Thyroid gland (tissue), 4 donors: Measurements from ENCODE around the gene RAB31. TPM values are rescaled to one million over a fixed set of nuclear protein-coding genes. Genes with fewer than 3 reads are reported as not detected.

ENCODE experiments used
- DNase-seq, 2 donors: peaks; one replicate each; pipeline ENCODE4 v3.0.0-alpha.2; 2019
- H3K27ac ChIP-seq, 3 donors: fragments of 200-600 bp; sonication (generic); 1 replicate in 2 of 3; 2 replicates in 1 of 3; pipeline ENCODE4 v1.5.1; 2016 to 2019; ENCODE audit warnings: mild to moderate bottlenecking in 1 of 3, moderate library complexity in 1 of 3
- H3K27me3 ChIP-seq: fragments of 200-600 bp; sonication (generic); one replicate; pipeline ENCODE4 v1.5.1; 2019
- H3K36me3 ChIP-seq, 2 donors: fragments of 200-600 bp; sonication (generic); one replicate each; pipeline ENCODE4 v1.5.1; 2016 to 2019
- H3K4me1 ChIP-seq, 2 donors: fragments of 200-600 bp; sonication (generic); one replicate each; pipeline ENCODE4 v1.5.1; 2017 to 2019
- H3K4me3 ChIP-seq, 3 donors: fragments of 200-600 bp; sonication (generic); replicated peaks in 1 of 3; 1 replicate in 2 of 3; 2 replicates in 1 of 3; pipeline ENCODE4 v1.5.1; 2016; ENCODE audit warnings: mild to moderate bottlenecking in 1 of 3
- H3K9me3 ChIP-seq: fragments of 200-600 bp; sonication (generic); one replicate; pipeline ENCODE4 v1.5.1; 2017
- POLR2A ChIP-seq, 2 donors: fragments of 450-650 bp; IDR thresholded peaks; one replicate each; pipeline ENCODE4 v1.6.1; 2017; ENCODE audit warnings: antibody characterized with exemption in 2 of 2, mild to moderate bottlenecking in 2 of 2, moderate library complexity in 1 of 2
- WGBS, 2 donors: methylation state at CpG; one replicate each; pipeline ENCODE4 v1.1.5; 2017; 5-methylcytosine and 5-hydroxymethylcytosine counted together
- intact Hi-C: fragments of 100-400 bp; cut with DNase I; formaldehyde crosslinking; loops from one replicate; pipeline ENCODE4 v1.15.1; 2023
- total RNA-seq, 4 donors: library from RNA; depleted of rRNA; stranded (reverse); fragments of >200 nt; gene quantifications; one replicate each; pipeline ENCODE4 v1.2.3, GENCODE V29; 2016
- TF ChIP-seq, protein P1 (sequence below), 6 experiments: fragments of 200-600 bp in 3 of 6; fragments of 450-650 bp in 3 of 6; sonication (generic) in 3 of 6; IDR thresholded peaks; one replicate each; pipeline ENCODE4 v1.5.1; 2016 to 2019; ENCODE audit warnings: antibody characterized with exemption in 6 of 6, mild to moderate bottlenecking in 2 of 6, inconsistent platforms in 1 of 6, moderate library complexity in 1 of 6

Gene RAB31
- total RNA-seq, 4 donors from 2014 or later = 33.9 to 72.7 (median 40.8) TPM

DNA sequence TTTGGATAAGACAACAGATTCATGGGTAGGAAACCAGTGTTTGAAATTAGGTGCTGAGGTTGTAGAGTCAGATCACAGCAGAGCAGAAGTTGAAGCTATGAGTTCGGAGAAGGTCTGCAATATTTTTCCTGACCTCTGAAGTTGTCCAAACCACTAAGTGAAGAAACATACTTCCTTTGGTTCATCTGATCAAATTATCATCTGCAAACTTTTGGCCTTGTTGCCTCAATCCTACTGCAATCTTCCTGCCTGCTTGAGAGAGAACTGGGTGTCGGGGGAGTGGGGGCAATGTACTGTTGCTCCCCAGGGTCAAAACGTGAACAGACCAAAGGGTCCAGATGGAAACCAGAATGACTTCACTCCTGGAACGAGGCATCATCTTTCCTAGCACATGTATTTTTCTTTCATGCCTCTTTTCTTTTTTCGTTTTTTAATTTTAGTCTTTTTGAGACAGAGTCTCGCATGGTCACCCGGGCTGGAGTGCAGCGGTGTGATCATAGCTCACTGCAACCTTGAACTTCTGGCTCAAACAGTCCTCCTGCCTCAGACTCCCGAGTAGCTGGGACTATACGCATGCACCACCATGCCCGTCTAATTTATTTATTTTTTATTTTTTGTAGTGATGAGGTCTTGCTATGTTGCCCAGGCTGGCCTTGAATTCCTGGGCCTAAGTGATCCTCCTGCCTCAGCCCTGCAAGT is 42.7 kb downstream of the RAB31 start:
- H3K9me3 ChIP-seq = no peaks in the 10 kb centered on the region
- H3K4me3 ChIP-seq = no peak overlapping the region
- DNase-seq = no peak
- no peaks in the 10 kb centered on the region for H3K27me3 ChIP-seq
- H3K4me1 ChIP-seq = no peaks in the 10 kb centered on the region
- no peaks in the 10 kb centered on the region for H3K36me3 ChIP-seq
- WGBS, 2 donors = 84 to 93% methylated on average over 11 of the region's 11 CpGs
- intact Hi-C loops = no loop called here
- TF ChIP-seq POLR2A (IDR thresholded peaks at IDR 0.05) = no peak
- TF ChIP-seq, protein P1, sequence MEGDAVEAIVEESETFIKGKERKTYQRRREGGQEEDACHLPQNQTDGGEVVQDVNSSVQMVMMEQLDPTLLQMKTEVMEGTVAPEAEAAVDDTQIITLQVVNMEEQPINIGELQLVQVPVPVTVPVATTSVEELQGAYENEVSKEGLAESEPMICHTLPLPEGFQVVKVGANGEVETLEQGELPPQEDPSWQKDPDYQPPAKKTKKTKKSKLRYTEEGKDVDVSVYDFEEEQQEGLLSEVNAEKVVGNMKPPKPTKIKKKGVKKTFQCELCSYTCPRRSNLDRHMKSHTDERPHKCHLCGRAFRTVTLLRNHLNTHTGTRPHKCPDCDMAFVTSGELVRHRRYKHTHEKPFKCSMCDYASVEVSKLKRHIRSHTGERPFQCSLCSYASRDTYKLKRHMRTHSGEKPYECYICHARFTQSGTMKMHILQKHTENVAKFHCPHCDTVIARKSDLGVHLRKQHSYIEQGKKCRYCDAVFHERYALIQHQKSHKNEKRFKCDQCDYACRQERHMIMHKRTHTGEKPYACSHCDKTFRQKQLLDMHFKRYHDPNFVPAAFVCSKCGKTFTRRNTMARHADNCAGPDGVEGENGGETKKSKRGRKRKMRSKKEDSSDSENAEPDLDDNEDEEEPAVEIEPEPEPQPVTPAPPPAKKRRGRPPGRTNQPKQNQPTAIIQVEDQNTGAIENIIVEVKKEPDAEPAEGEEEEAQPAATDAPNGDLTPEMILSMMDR (IDR thresholded peaks at IDR 0.05) = no peak
- H3K27ac ChIP-seq = no peak overlapping the region

DNA sequence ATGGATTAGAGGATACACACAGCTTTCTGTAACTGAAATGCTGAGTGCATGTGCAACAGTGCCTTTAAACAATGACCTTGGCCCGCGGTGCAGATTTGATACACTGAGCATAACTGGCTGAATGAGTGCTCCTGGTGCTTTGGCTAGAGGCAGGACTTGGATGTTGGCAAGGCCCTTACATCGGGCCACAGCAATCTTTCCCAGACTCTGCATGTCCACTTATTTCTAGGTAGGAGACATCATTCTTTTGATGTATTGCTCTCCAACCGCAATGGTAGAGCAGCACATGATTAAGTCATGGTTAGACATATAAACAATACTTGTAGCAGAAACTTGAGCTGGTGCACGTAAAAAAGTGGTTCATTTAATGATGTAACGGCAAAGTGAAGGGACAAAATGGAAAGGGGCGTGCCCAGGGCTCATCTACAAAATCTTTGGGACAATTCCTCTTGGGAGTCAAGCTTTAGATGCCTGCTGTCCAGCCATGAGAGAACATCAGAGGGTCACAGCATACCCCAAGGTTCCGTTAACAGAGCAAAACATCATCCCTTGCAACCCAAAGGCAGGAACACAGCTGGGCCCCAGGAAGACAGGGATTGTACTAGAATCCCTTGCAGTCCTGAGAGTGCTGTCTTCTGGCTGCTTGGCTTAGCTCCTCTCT is 43.4 kb downstream of the RAB31 start:
- 93 to 96% methylated on average over 8 of the region's 8 CpGs for WGBS, 2 donors
- intact Hi-C loops = no loop called here
- no peaks in the 10 kb centered on the region for H3K9me3 ChIP-seq
- H3K36me3 ChIP-seq = no peaks in the 10 kb centered on the region
- H3K4me1 ChIP-seq = no peaks in the 10 kb centered on the region
- no peak overlapping the region for H3K27ac ChIP-seq
- no peak overlapping the region for H3K4me3 ChIP-seq
- no peak for DNase-seq
- no peak for TF ChIP-seq POLR2A (IDR thresholded peaks at IDR 0.05)
- TF ChIP-seq, protein P1 (IDR thresholded peaks at IDR 0.05) = no peak
- no peaks in the 10 kb centered on the region for H3K27me3 ChIP-seq

DNA sequence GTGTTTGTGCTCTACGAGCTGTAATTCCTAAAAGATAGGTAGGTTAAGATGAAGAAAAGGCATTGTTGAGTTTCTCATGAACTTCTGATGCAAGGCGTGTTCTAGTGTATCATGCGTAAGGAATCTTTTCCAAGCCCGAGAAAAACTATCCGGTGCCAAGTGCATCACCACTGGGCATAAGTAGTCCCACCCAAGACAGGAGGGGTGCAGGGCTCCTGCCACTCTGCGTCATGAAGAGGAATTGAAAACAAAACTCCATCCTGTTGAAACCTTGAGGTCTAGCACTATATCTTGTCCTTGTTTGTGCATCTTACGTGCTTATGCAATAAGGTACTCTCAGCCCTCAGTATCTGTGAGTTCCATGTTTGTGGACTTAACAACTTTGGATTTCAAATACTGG is 45.7 kb downstream of the RAB31 start:
- no peaks in the 10 kb centered on the region for H3K4me1 ChIP-seq
- H3K36me3 ChIP-seq = no peaks in the 10 kb centered on the region
- no peak overlapping the region for H3K4me3 ChIP-seq
- TF ChIP-seq, protein P1 (IDR thresholded peaks at IDR 0.05) = no peak
- TF ChIP-seq POLR2A (IDR thresholded peaks at IDR 0.05) = no peak
- H3K9me3 ChIP-seq = no peaks in the 10 kb centered on the region
- DNase-seq = no peak
- 91 to 97% methylated on average over 7 of the region's 7 CpGs for WGBS, 2 donors
- intact Hi-C loops = no loop called here
- H3K27ac ChIP-seq = no peak overlapping the region
- no peaks in the 10 kb centered on the region for H3K27me3 ChIP-seq

DNA sequence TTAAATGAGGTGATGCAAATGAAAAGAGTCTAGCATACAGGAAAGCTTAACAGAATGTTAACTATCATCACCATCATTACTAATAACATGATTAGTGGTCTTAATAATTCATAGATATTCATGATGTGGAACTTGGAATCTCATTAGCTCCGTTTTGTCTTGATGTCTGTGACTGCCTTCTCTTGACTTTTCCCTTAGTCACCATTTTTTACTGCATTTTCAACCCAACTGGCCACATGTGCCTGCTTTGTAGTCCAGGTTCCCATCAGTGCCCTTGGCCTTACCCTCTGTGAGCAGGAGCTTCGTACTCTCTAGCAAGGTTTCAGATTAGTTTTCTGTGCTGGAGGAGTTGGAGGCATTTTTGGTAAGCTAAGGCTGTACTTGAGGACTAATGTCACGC is 47.0 kb downstream of the RAB31 start:
- H3K4me3 ChIP-seq = no peak overlapping the region
- no peaks in the 10 kb centered on the region for H3K4me1 ChIP-seq
- H3K27me3 ChIP-seq = no peaks in the 10 kb centered on the region
- H3K36me3 ChIP-seq = no peaks in the 10 kb centered on the region
- WGBS, 2 donors = 50 to 80% methylated on average over 2 to 3 of the region's 3 CpGs
- no peak overlapping the region for H3K27ac ChIP-seq
- TF ChIP-seq POLR2A (IDR thresholded peaks at IDR 0.05) = no peak
- TF ChIP-seq, protein P1 (IDR thresholded peaks at IDR 0.05) = no peak
- intact Hi-C loops = no loop called here
- DNase-seq = no peak
- H3K9me3 ChIP-seq = no peaks in the 10 kb centered on the region

DNA sequence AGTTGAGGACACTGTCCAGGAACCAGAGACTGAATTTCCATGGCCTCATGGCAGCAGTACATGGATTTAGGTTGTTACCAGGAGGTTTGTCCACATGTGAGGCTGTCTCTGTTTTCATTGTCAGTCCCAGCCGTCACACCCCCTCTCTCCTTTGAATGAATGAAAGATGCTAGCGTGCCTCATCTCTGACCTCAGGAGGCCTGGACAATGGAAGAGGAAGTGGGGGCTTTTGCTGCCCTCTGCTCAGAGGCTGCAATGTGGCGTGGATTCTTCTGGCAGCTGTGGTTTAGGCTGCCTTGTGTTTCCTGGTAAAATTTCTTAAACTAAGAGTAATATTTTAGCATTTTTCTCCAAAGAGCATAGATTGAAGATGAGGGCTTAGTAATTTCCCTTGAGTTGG is 47.5 kb downstream of the RAB31 start:
- no peaks in the 10 kb centered on the region for H3K4me1 ChIP-seq
- H3K4me3 ChIP-seq = no peak overlapping the region
- H3K9me3 ChIP-seq = no peaks in the 10 kb centered on the region
- no peak overlapping the region for H3K27ac ChIP-seq
- intact Hi-C loops = no loop called here
- DNase-seq = no peak
- TF ChIP-seq POLR2A (IDR thresholded peaks at IDR 0.05) = no peak
- TF ChIP-seq, protein P1 (IDR thresholded peaks at IDR 0.05) = no peak
- H3K27me3 ChIP-seq = no peaks in the 10 kb centered on the region
- WGBS, 2 donors = 83% methylated on average over 3 of the region's 3 CpGs
- no peaks in the 10 kb centered on the region for H3K36me3 ChIP-seq
